ENCODE data around the gene TP63.

GRCh38 chr3:189778340-189778950 is 147.3 kb downstream of the TP63 start:
- TF ChIP-seq, protein P1, sequence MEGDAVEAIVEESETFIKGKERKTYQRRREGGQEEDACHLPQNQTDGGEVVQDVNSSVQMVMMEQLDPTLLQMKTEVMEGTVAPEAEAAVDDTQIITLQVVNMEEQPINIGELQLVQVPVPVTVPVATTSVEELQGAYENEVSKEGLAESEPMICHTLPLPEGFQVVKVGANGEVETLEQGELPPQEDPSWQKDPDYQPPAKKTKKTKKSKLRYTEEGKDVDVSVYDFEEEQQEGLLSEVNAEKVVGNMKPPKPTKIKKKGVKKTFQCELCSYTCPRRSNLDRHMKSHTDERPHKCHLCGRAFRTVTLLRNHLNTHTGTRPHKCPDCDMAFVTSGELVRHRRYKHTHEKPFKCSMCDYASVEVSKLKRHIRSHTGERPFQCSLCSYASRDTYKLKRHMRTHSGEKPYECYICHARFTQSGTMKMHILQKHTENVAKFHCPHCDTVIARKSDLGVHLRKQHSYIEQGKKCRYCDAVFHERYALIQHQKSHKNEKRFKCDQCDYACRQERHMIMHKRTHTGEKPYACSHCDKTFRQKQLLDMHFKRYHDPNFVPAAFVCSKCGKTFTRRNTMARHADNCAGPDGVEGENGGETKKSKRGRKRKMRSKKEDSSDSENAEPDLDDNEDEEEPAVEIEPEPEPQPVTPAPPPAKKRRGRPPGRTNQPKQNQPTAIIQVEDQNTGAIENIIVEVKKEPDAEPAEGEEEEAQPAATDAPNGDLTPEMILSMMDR (IDR thresholded peaks at IDR 0.05), result no peak
- TF ChIP-seq POLR2A (IDR thresholded peaks at IDR 0.05), result no peak
- TF ChIP-seq POLR2AphosphoS5 (IDR thresholded peaks at IDR 0.05), result no peak
